ENCODE measurements around the gene KANSL3.

Gene KANSL3

GRCh38 chr2:96547203-96547641 lies 90.9 kb downstream of the KANSL3 start:
- TF ChIP-seq CTBP1 (IDR thresholded peaks at IDR 0.05; ENCODE audit: borderline replicate concordance) (no peak), SP1 (IDR thresholded peaks at IDR 0.05) (no peak), HDGF (IDR thresholded peaks at IDR 0.05; ENCODE audit: borderline replicate concordance) (no peak), FOXA1 (IDR thresholded peaks at IDR 0.05) (no peak), FOXK2 (IDR thresholded peaks at IDR 0.05) (no peak), ZNF384 (IDR thresholded peaks at IDR 0.05) (no peak), ARNT (IDR thresholded peaks at IDR 0.05) (no peak), L3MBTL2 (conservative IDR thresholded peaks at IDR 0.05) (no peak), PKNOX1 (IDR thresholded peaks at IDR 0.05) (no peak), NFRKB (IDR thresholded peaks at IDR 0.05) (no peak), FOXM1 (IDR thresholded peaks at IDR 0.05; ENCODE audit: borderline replicate concordance) (no peak), TARDBP (IDR thresholded peaks at IDR 0.05) (no peak), LEF1 (IDR thresholded peaks at IDR 0.05; ENCODE audit: borderline replicate concordance) (no peak), BHLHE40 (IDR thresholded peaks at IDR 0.05; ENCODE audit: borderline replicate concordance) (no peak), ELF4 (IDR thresholded peaks at IDR 0.05) (no peak), SUZ12 (IDR thresholded peaks at IDR 0.05) (no peak)
- POLR2A ChIA-PET: interaction anchor here (0.6 to 1.1 kb wide), 2 partner anchors 10 to 241 kb away, joined by 3 read pairs; no protein-coding TSS in a partner anchor
- CTCF ChIA-PET: interaction anchor here (1.0 kb wide), 1 partner anchor 10 kb away, joined by 3 read pairs; no protein-coding TSS in a partner anchor
- no peak for DNase-seq (ENCODE audit: extremely low spot score)

- POLR2A ChIA-PET: interaction anchor here (0.6 kb wide), 1 partner anchor 10 kb away, joined by 3 read pairs; no protein-coding TSS in a partner anchor
- no peak for DNase-seq (ENCODE audit: extremely low spot score)
- TF ChIP-seq SP1 (IDR thresholded peaks at IDR 0.05) (no peak), ZNF384 (IDR thresholded peaks at IDR 0.05) (no peak), PKNOX1 (IDR thresholded peaks at IDR 0.05) (no peak), TARDBP (IDR thresholded peaks at IDR 0.05) (no peak), CTBP1 (IDR thresholded peaks at IDR 0.05; ENCODE audit: borderline replicate concordance) (no peak), ARNT (IDR thresholded peaks at IDR 0.05) (no peak), ELF4 (IDR thresholded peaks at IDR 0.05) (no peak), LEF1 (IDR thresholded peaks at IDR 0.05; ENCODE audit: borderline replicate concordance) (no peak), BHLHE40 (IDR thresholded peaks at IDR 0.05; ENCODE audit: borderline replicate concordance) (no peak), HDGF (IDR thresholded peaks at IDR 0.05; ENCODE audit: borderline replicate concordance) (no peak), FOXK2 (IDR thresholded peaks at IDR 0.05) (no peak), SUZ12 (IDR thresholded peaks at IDR 0.05) (no peak), FOXM1 (IDR thresholded peaks at IDR 0.05; ENCODE audit: borderline replicate concordance) (no peak), L3MBTL2 (conservative IDR thresholded peaks at IDR 0.05) (no peak), NFRKB (IDR thresholded peaks at IDR 0.05) (no peak), FOXA1 (IDR thresholded peaks at IDR 0.05) (no peak)
- CTCF ChIA-PET: interaction anchor here (0.8 to 1.0 kb wide), 2 partner anchors 11 to 37 kb away, joined by 3 read pairs; no protein-coding TSS in a partner anchor
Measured at GRCh38 chr2:96546797-96547196, 91.3 kb downstream of the KANSL3 start.

GRCh38 chr2:96546321-96546720 lies 91.8 kb downstream of the KANSL3 start:
- CTCF ChIA-PET: interaction anchor here (0.8 kb wide), 1 partner anchor 37 kb away, joined by 3 read pairs; no protein-coding TSS in a partner anchor
- no peak for DNase-seq (ENCODE audit: extremely low spot score)
- TF ChIP-seq ELF4 (IDR thresholded peaks at IDR 0.05) (no peak), L3MBTL2 (conservative IDR thresholded peaks at IDR 0.05) (no peak), PKNOX1 (IDR thresholded peaks at IDR 0.05) (no peak), ARNT (IDR thresholded peaks at IDR 0.05) (no peak), FOXA1 (IDR thresholded peaks at IDR 0.05) (no peak), FOXK2 (IDR thresholded peaks at IDR 0.05) (no peak), SP1 (IDR thresholded peaks at IDR 0.05) (no peak), ZNF384 (IDR thresholded peaks at IDR 0.05) (no peak), NFRKB (IDR thresholded peaks at IDR 0.05) (no peak), SUZ12 (IDR thresholded peaks at IDR 0.05) (no peak), CTBP1 (IDR thresholded peaks at IDR 0.05; ENCODE audit: borderline replicate concordance) (no peak), BHLHE40 (IDR thresholded peaks at IDR 0.05; ENCODE audit: borderline replicate concordance) (no peak)
- POLR2A ChIA-PET: no interaction called here

All from HEK293T (cell line).